Tibial nerve (tissue), 4 donors: Measurements from ENCODE around the gene ZDHHC11. TPM values are rescaled to one million over a fixed set of nuclear protein-coding genes. Genes with fewer than 3 reads are reported as not detected.
"Not testable (repeated sequence)": the region's sequence is repeated elsewhere in the genome, so short reads cannot be mapped to it uniquely, and the experiment has no call there.

Experiments used
- DNase-seq, 2 donors: peaks; one replicate each; pipeline ENCODE4 v3.0.0-alpha.2; 2019; ENCODE audit warnings: low spot score in 2 of 2
- H3K27ac ChIP-seq, 4 donors: fragments of 200-600 bp; sonication (generic) in 3 of 4; one replicate each; pipeline ENCODE4 v1.5.1; 2017 to 2019; ENCODE audit warnings: mild to moderate bottlenecking in 1 of 4
- H3K27me3 ChIP-seq, 2 donors: fragments of 200-600 bp; sonication (generic) in 1 of 2; one replicate each; pipeline versions ENCODE4 v1.5.1 to v1.6.0; 2017 to 2019
- H3K36me3 ChIP-seq, 3 donors: fragments of 200-600 bp; sonication (generic); one replicate each; pipeline ENCODE4 v1.5.1; 2018 to 2019
- H3K4me1 ChIP-seq, 4 donors: fragments of 200-600 bp; sonication (generic) in 3 of 4; one replicate each; pipeline ENCODE4 v1.5.1; 2017 to 2019
- H3K4me3 ChIP-seq, 4 donors: fragments of 200-600 bp; sonication (generic) in 3 of 4; one replicate each; pipeline ENCODE4 v1.5.1; 2017 to 2019; ENCODE audit warnings: mild to moderate bottlenecking in 1 of 4, moderate library complexity in 1 of 4
- H3K9me3 ChIP-seq, 4 donors: fragments of 200-600 bp; sonication (generic) in 3 of 4; one replicate each; pipeline ENCODE4 v1.5.1; 2017 to 2019
- CTCF ChIP-seq, 5 experiments: fragments of 200-600 bp in 3 of 5; fragments of 450-650 bp in 2 of 5; sonication (generic) in 3 of 5; IDR thresholded peaks; one replicate each; pipeline ENCODE4 v1.5.1; 2016 to 2019; ENCODE audit warnings: antibody characterized with exemption in 5 of 5, mild to moderate bottlenecking in 3 of 5, moderate library complexity in 2 of 5
- EP300 ChIP-seq, 2 donors: sonication (generic); formaldehyde crosslinking; IDR thresholded peaks; one replicate each; pipeline ENCODE4 v1.6.1; 2017; ENCODE audit warnings: antibody characterized with exemption in 2 of 2, mild to moderate bottlenecking in 1 of 2
- POLR2A ChIP-seq, 2 donors: fragments of 450-650 bp; IDR thresholded peaks; one replicate each; pipeline ENCODE4 v1.6.1; 2017; ENCODE audit warnings: antibody characterized with exemption in 2 of 2, mild to moderate bottlenecking in 2 of 2, moderate library complexity in 2 of 2
- WGBS, 2 donors: methylation state at CpG; one replicate each; pipeline ENCODE4 v1.1.5; 2018; 5-methylcytosine and 5-hydroxymethylcytosine counted together
- total RNA-seq, 4 donors: library from RNA; depleted of rRNA; stranded (reverse); fragments of >200 nt; gene quantifications; one replicate each; pipeline ENCODE4 v1.1.0, GENCODE V29; 2016

The ZDHHC11 gene
- total RNA-seq, 4 donors from 2014 or later = 1.1 to 6.9 (median 2.3) TPM

- not testable (repeated sequence) for DNase-seq, H3K4me1 ChIP-seq
Observed at GRCh38 chr5:771841-772546, 78.8 kb downstream of the ZDHHC11 start.

GRCh38 chr5:771087-771781 lies 79.6 kb downstream of the ZDHHC11 start:
- H3K9me3 ChIP-seq, H3K4me3 ChIP-seq, DNase-seq, H3K4me1 ChIP-seq, H3K27ac ChIP-seq, H3K27me3 ChIP-seq, H3K36me3 ChIP-seq: not testable (repeated sequence)
- 69 to 75% methylated on average over 16 to 17 of the region's 19 CpGs for WGBS, 2 donors

More at GRCh38 chr5:771841-772546, 78.8 kb downstream of the ZDHHC11 start:
- H3K36me3 ChIP-seq, H3K27ac ChIP-seq, H3K4me3 ChIP-seq, H3K27me3 ChIP-seq, H3K9me3 ChIP-seq: not testable (repeated sequence)
- 75 to 86% methylated on average over 5 to 16 of the region's 31 CpGs for WGBS, 2 donors

GRCh38 chr5:770585-770984 lies 80.2 kb downstream of the ZDHHC11 start:
- peaks cover 0 to 11% (median 0%) of the 10 kb centered on the region in 3 donors for H3K36me3 ChIP-seq
- H3K9me3 ChIP-seq, DNase-seq, H3K27me3 ChIP-seq, H3K4me3 ChIP-seq, H3K4me1 ChIP-seq, H3K27ac ChIP-seq: not testable (repeated sequence)
- 92 to 94% methylated on average over 6 to 9 of the region's 10 CpGs for WGBS, 2 donors

- not testable (repeated sequence) for H3K4me1 ChIP-seq, DNase-seq, H3K4me3 ChIP-seq, H3K27me3 ChIP-seq, H3K9me3 ChIP-seq, H3K27ac ChIP-seq
- 81 to 82% methylated on average over 26 to 29 of the region's 29 CpGs for WGBS, 2 donors
- peaks cover 0 to 12% (median 0%) of the 10 kb centered on the region in 3 donors for H3K36me3 ChIP-seq
Observed at GRCh38 chr5:769485-770145, 81.2 kb downstream of the ZDHHC11 start.

- DNase-seq = no peak
- no peak for TF ChIP-seq CTCF (IDR thresholded peaks at IDR 0.05)
- no peak for TF ChIP-seq POLR2A (IDR thresholded peaks at IDR 0.05)
- TF ChIP-seq EP300 (IDR thresholded peaks at IDR 0.05) = no peak
- no peaks in the 10 kb centered on the region for H3K27me3 ChIP-seq
- H3K4me3 ChIP-seq = no peak overlapping the region
- no peaks in the 10 kb centered on the region for H3K9me3 ChIP-seq
- peaks cover 0 to 12% (median 0%) of the 10 kb centered on the region in 3 donors for H3K36me3 ChIP-seq
- no peaks in the 10 kb centered on the region for H3K4me1 ChIP-seq
- WGBS, 2 donors = 78 to 80% methylated on average over 32 of the region's 32 CpGs
- no peak overlapping the region for H3K27ac ChIP-seq
Observed at GRCh38 chr5:766666-767431, 83.9 kb downstream of the ZDHHC11 start.

- no peak for DNase-seq
- H3K9me3 ChIP-seq = no peaks in the 10 kb centered on the region
- H3K27ac ChIP-seq = no peak overlapping the region
- no peak overlapping the region for H3K4me3 ChIP-seq
- TF ChIP-seq CTCF (IDR thresholded peaks at IDR 0.05) (no peak), POLR2A (IDR thresholded peaks at IDR 0.05) (no peak), EP300 (IDR thresholded peaks at IDR 0.05) (no peak)
- peaks cover 0 to 12% (median 0%) of the 10 kb centered on the region in 3 donors for H3K36me3 ChIP-seq
- WGBS, 2 donors = 88 to 89% methylated on average over 18 of the region's 18 CpGs
- no peaks in the 10 kb centered on the region for H3K27me3 ChIP-seq
- no peaks in the 10 kb centered on the region for H3K4me1 ChIP-seq
Observed at GRCh38 chr5:765948-766631, 84.7 kb downstream of the ZDHHC11 start.
